Measurements from ENCODE around the gene NAT8.
"Not testable (repeated sequence)": the region's sequence is repeated elsewhere in the genome, so short reads cannot be mapped to it uniquely, and the experiment has no call there.

NAT8 gene

DNA sequence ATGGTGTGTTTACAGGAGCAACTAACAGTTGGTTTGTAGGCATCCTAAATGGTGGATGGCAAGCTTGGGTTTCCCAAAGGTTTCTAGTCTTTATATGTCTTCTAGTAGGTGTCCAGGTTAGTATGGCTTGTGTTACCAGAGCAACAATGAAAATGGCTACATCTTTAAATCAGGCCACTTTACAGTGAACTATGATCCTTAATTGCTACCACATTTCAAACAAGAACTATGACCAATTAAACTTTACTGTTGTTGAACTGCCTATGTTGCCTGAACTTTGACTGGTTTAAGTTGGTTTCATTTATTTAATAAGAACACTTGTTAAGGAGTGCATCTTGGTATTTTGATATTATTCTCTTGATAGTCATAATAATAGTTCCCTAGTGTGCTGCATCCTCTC, 5.2 kb downstream of the NAT8 start:
- DNase-seq (ENCODE audit: low spot score), result not testable (repeated sequence)

DNA sequence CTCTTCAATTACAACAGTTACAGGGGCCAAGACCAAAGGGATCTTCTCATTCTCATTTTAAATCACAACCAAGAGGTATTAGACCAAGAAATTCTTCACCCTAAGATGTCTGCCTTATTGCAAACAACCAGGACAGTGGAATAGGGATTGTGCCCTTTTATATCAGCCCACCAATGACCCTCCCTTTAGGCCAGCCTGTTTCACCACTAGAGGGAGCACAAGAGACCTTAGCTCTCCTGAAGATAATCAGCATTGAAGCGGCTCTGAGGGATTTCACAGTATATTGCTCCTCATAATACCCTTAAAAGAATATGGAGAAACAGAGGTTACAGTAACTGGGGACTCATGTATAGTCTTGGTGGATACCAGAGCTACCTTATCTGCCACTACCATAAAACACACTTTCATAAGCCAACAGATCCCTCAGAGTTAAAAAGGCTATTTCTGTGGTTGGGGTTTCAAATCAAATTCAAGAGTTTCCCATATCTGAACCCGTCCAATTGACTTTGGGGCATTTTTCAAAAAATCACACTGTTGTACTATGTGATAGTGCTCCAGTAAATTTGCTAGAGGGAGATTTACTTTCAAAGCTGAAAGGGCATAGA, 11.5 kb downstream of the NAT8 start:
- not testable (repeated sequence) for DNase-seq (ENCODE audit: low spot score)

DNA sequence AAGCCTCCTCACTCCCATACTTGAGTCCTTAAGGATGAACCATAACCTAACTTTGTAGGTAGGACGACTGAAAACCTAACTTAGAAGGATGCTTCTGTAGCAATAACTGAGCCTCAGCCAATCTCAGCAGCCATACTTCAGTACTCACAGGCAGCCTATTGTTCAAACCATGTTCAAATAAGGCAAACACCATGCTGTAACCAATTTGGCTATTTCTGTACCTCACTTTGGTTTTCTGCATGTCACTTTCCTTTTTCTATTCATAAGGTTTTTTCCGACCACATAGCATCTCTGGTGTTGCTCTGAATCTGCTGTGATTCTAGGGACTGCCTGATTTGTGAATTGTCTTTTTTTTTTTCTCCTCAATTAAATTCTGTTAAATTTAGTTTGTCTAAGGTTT, 13.7 kb downstream of the NAT8 start:
- DNase-seq (ENCODE audit: low spot score), result not testable (repeated sequence)

DNA sequence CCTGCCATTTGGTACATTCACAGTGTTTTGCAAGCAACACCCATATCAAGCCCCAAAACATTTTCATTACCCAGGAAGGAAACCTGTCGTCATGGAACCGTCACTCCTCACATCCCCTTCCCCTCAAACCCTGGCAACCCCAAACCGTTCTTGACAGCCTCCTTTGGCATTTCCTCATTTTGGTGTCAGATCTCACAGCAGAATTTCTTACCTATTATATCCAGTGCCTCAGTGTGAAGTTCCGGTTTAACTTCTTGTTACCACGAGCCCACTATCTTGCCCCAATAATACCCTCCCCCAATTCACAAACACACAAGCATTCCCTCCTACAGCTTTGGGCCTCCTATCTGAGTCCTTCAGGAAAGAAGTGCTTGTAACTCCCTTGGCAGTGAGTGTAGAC, 16.0 kb downstream of the NAT8 start:
- DNase-seq (ENCODE audit: low spot score), result not testable (repeated sequence)

DNA sequence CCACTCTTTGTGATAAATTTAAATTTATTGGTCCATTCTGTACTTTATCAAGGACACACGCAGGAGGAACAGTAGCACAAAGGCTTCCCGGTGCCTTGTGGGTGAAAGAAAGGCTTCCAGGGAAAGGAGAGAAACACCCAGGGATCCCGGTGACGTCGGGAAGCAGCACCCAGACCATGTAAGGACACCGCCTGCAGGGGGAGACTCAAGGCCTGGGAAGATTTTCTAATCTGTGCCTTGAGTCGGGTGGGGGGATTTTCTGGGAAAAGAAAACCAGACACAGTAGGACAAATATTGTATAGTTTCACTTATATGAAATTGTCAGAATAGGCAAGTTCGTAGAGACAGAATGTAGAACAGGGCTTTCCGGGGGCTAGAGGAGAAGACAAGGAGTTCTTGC, 17.6 kb downstream of the NAT8 start:
- not testable (repeated sequence) for DNase-seq (ENCODE audit: low spot score)

DNA sequence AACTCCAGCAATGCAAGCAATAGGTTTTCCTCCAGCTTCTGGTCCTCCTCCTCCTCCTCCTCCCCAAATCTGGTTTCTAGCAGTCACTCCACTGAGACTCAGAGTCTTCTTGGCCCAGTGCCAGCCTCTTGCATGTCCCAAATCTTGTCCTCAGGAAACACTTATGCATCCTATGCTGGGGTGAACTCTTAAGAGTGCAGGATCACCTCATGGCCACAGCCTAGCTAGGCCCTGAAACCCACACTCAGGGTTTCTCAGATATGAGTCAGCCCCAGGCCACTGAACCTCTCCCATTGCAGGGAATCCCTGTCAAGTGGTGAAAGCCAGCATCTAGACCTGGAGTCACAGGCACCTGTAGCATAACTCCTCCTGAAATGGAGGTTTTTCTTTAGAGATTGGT, 18.2 kb downstream of the NAT8 start:
- not testable (repeated sequence) for DNase-seq (ENCODE audit: low spot score)

DNA sequence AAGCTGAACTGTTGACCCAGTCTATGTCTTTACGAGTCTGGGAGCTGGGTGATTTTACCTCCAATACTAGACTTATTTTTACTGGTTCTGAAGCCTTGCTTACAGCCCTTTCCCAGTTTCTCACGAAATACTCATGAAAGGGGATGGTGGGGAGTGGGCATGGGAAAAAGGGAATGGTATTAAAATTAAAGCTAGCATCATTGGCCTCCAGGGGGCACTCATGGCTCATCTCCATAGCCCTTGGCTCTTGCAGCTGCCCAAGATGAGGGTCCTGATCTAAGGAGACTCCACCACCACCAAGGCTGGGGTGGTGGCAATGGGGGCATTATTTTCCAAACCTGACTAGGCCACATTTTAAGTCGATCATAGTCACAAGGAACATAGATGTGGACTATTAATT, 22.3 kb downstream of the NAT8 start:
- not testable (repeated sequence) for DNase-seq (ENCODE audit: low spot score)

DNA sequence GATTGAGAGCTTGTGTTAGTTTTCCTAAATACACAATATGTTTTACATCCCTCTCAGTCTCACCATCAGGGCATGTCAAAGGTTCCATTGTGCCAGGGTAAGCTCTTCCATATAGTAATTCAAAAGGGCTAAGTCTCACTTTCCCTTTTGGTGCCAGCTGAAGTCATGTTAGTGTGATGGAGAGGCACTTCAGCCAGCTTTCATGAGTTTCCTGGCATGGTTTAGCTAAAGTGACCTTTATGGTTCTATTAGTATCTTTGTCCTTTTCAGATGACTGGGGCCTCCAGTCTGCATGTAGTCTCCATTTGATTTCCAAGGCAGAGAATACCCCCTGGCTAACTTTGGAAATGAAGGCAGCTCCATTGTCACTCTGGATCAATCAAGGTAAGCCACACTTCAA, 27.2 kb downstream of the NAT8 start:
- DNase-seq (ENCODE audit: low spot score), result no peak

DNA sequence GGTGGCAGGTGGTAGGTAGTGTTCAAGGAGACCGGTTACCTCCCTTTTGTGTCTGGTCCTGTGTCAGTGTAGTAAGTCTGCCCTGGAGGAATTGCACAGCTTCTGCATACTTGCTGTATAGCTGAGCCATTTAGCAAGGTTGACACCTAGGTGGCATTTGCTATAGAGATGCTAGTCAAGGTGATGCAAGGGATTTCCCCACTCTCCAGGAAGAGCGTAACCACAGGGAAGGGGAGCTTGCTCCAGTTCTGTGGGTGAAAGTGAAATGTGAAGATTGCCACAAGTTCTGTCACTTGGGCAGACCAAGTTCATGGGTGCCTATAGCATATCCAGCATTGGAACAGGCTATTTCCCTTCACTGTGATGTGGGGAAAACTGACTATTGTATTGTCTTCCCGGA, 28.1 kb downstream of the NAT8 start:
- DNase-seq (ENCODE audit: low spot score), result no peak

DNA sequence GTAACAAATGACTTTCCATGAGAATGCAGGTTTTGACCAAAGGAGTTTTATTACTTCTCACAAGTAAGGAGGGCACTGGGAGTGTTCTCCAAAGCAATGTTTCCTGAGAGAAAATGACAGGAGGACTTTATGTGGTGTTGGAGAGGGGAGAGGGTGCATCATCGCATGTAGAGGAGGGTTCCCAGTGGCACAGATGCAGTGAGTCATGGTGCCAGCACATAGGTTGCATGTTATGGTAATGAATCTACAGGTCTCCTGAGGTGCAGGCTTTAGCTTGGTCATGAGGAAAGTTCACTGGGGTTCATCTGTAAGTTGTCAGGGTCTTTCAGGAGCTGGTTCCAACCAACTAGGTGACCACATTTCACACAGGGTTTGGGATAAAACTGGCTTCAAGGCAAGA, 30.4 kb downstream of the NAT8 start:
- DNase-seq (ENCODE audit: low spot score), result no peak

DNA sequence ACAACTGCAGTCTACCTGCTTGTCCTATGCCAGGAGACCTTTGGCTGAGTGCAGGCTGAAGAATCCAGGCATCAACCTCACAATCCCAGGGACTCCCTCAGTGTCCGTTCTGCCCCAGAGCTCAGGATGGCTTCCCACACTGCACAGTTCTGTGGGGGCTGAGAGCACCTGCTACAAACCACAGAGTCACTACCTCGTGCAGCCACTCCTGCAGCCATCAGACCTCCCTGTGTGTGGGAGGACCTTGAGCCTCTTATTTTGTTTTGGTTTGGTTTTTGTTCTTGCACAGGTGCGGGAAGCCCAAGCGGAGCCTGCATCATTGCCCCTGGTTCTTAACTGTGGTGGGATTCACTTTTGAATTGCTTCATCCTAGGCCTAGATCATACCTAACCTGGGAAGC, 31.0 kb downstream of the NAT8 start:
- no peak for DNase-seq (ENCODE audit: low spot score)

DNA sequence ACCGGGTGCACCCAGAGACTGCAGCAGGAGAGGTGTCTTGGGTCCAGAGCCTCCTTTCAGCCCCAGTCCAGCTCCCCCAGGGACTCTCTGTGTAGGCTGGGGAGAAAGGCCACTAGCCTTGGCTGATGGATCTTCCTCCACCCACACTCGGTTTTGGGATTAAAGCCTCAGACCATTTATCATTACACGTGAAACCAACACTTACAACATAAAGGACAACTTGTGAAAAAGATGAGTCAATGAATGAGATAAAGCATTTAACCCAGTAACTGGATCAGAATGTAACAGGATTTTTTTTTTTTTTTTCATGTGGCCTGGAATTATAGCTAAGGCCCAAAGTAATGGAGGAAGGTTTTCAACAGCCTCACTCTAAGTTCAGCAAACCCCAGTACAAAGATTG, 32.1 kb downstream of the NAT8 start:
- no peak for DNase-seq (ENCODE audit: low spot score)

DNA sequence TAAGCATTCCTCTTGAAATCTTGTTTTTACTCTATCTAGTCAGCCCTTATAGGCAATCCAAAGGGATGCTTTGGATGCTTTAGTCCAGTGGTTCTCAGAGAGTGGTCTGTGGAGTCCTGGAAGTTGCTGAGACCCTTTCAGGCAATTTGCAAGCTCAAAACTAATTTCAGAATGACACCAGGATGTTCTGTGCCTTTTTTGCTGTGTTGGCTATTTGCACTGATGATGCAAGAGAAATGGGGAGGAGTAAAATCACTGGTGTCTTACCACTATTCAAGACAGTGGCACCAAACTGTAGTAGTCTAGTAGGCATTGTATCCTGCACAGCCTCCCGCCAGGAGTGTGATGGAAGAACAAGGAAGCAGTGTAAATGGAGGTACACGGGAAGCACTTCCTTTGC, 37.6 kb downstream of the NAT8 start:
- not testable (repeated sequence) for DNase-seq (ENCODE audit: low spot score)

DNA sequence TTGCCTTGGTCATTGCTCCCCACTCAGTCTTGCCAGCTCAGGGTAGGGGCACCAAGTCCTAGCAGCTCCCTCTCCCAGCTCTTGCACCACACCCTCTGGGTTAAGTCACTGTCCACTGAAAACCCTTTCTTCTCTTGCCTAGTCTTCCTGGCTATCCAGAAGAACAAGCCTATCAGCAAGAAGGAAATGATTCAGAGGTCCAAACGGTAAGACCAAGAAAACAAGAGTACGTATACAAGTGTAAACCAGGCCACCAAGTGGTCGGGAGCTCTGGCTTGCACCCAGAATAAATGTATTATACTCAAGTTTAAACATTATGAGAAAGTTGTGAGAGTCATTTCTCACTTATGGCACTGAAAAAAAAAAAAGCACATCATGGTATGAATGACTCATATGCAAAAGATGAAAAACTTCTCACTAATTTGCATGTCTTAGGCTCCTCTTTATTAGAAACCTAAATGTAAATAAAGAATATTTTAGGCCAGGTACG, 39.1 kb downstream of the NAT8 start:
- not testable (repeated sequence) for DNase-seq (ENCODE audit: low spot score)

DNA sequence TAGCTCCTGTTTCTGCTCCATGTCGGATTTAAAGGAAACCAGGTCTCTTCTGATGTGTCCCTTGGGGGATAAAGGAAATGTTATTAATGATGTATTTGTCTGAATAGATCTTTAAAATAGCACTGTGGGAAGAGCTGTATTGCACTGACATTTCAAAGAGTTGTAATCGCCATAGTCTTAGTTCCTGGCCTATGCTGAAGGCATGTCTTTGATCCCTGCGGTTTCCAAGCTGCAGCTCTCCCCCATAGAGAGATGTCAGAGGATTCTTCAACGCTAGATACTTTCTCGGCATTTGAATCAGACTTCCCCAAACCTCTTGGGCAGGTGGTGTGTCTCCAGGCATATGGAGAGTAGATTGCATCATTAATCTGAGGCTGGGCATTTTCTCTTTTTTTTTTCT, 40.4 kb downstream of the NAT8 start:
- DNase-seq (ENCODE audit: low spot score), result no peak

DNA sequence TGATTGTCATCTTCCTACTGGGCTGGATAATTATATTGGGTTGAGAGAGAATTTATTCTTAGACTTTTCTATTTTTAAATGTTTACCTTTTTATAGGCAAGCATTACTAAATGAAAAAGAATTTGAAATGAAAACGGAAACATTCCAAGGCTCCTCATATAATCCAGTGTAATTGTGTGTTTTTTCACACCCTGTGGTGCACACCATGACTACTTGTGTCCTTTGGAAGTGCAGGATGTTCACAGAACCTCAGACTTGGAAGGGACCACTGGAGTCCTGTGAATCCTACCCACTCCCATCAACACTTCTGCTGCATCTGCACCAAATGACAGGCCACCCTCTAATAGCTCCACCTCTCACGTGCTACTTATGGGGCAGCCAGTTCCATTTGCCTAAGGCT, 48.0 kb downstream of the NAT8 start:
- no peak for DNase-seq (ENCODE audit: low spot score)

DNA sequence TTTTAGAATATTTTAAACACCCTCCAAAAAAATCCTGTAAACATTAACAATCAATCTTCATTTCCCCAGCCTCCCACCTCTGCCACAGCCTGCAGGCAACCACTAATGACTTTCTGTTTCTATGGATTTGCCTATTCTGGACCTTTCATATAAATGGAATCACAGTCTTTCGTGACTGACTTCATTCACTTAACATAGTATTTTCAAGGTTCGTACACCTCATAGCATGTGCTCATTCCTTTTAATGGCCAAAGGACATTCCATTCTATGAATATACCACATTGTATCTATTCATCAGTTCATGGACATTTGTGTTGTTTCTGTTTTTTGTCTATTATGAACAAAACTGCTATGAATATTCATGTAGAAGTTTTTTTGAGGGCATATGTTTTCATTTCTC, 48.5 kb downstream of the NAT8 start:
- DNase-seq (ENCODE audit: low spot score), result no peak

All from germinal center (tissue), 1 donor.